ENCODE measurements around the gene OGFOD2. TPM values are rescaled to one million over a fixed set of nuclear protein-coding genes. Genes with fewer than 3 reads are reported as not detected.

Gene OGFOD2
- total RNA-seq, 1 donor from 2014 or later: 15.0 TPM

DNA sequence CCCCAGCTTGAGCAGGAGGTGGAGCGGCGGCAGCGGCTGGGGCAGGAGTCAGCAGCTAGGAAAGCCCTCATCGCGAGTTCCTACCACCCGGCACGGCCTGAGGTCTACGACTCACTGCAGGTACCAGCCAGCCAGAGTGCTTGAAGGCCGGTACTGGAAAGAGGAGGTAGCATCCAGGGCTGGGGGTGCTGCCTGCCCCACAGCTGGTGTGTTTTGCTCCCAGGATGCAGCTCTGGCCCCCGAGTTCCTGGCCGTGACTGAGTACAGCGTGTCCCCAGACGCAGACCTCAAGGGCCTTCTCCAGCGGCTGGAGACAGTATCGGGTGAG, 1.6 kb downstream of the OGFOD2 start:
- TF ChIP-seq, protein P1, sequence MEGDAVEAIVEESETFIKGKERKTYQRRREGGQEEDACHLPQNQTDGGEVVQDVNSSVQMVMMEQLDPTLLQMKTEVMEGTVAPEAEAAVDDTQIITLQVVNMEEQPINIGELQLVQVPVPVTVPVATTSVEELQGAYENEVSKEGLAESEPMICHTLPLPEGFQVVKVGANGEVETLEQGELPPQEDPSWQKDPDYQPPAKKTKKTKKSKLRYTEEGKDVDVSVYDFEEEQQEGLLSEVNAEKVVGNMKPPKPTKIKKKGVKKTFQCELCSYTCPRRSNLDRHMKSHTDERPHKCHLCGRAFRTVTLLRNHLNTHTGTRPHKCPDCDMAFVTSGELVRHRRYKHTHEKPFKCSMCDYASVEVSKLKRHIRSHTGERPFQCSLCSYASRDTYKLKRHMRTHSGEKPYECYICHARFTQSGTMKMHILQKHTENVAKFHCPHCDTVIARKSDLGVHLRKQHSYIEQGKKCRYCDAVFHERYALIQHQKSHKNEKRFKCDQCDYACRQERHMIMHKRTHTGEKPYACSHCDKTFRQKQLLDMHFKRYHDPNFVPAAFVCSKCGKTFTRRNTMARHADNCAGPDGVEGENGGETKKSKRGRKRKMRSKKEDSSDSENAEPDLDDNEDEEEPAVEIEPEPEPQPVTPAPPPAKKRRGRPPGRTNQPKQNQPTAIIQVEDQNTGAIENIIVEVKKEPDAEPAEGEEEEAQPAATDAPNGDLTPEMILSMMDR (IDR thresholded peaks at IDR 0.05; ENCODE audit: insufficient read depth, low read length, severe bottlenecking): no peak
- DNase-seq (ENCODE audit: low read depth) (no peak), FAIRE-seq (no peak)
- Histone ChIP-seq H3K4me3 (ENCODE audit: low read depth, low read length) (no peak overlapping the region), H3K27me3 (ENCODE audit: control insufficient read depth, insufficient read depth, low read length) (no peaks in the 10 kb centered on the region), H3K36me3 (ENCODE audit: control insufficient read depth, insufficient read depth, low read length) (peaks cover 6% of the 10 kb centered on the region)

DNA sequence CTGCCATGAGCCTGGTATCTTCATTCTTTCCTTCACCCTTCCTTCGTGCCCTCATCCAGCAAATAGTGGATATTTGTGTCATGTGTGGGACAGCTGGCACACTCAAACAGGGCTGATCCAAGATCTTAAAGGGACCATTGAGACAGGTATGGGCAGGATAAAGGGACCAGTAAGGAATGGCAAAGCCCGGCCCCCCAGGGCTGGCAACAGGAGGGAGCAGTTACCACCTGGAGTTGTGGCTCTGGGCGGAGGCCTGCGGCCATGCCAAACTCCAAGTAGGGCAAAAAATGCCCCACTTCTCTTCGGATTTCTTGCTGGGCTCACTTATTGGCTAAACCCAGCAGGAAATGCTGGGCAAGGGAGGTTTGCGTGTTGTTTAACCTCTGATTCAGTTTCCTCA, 2.1 kb downstream of the OGFOD2 start:
- TF ChIP-seq, protein P1 (IDR thresholded peaks at IDR 0.05; ENCODE audit: insufficient read depth, low read length, severe bottlenecking): no peak
- Histone ChIP-seq H3K36me3 (ENCODE audit: control insufficient read depth, insufficient read depth, low read length) (peaks cover 8% of the 10 kb centered on the region), H3K27me3 (ENCODE audit: control insufficient read depth, insufficient read depth, low read length) (no peaks in the 10 kb centered on the region), H3K4me3 (ENCODE audit: low read depth, low read length) (no peak overlapping the region)
- FAIRE-seq (no peak), DNase-seq (ENCODE audit: low read depth) (no peak)

DNA sequence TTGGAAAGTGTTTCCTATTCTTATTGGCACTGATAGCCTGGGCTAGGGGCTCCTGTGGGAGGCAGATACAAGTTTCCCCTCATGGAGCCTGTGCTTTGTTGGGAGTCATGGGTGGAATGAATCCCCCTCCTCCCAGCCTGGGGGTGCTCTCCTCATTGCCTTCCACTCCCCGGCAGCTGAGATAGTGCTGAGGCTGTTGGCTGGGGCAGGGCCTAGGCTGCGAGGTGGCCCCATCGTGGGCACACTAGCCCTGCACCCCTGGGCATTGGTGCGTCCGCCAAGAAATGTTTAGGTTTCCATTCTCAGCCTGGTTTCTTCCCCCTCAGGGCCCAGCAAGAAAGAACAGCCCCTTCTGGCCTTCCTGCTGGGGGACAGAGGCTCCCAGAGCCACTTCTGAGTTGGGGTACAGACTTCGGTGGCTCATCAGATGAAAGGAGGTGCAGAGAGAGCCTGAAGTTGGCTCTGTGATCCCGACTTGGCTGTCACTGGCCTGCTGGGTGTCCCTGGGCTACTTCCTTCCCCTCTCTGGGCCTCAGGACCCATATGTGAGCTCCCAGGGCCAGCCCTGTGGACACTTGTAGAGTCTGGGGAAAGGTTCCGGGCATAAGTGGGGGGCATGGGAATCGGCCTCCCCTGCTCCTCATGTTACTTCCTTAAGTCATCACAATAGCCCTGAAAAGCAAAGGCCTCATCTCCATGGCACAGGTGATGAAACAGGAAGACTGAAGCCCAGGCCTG, 2.8 kb downstream of the OGFOD2 start:
- no peak for FAIRE-seq
- TF ChIP-seq, protein P1 (IDR thresholded peaks at IDR 0.05; ENCODE audit: insufficient read depth, low read length, severe bottlenecking): no peak
- H3K4me3 ChIP-seq (ENCODE audit: low read depth, low read length): no peak overlapping the region
- H3K36me3 ChIP-seq (ENCODE audit: control insufficient read depth, insufficient read depth, low read length): peaks cover 12% of the 10 kb centered on the region
- DNase-seq (ENCODE audit: low read depth): no peak
- no peaks in the 10 kb centered on the region for H3K27me3 ChIP-seq (ENCODE audit: control insufficient read depth, insufficient read depth, low read length)

DNA sequence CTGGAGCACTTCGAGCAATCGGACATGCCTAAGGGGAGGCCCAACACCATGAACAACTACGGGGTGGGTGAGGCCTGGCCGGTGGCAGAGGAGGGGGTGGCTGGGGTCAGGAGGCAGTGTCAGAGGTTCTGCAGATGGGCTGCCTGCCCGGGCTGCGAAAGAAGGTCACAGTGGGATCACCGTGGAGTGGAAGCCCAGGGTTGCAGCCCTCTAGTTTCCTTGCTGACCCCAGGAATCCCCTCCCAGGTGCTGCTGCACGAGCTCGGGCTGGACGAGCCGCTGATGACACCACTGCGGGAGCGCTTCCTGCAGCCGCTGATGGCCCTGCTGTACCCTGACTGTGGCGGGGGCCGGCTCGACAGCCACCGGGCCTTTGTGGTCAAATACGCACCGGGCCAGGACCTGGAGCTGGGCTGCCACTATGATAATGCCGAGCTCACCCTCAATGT, 3.5 kb downstream of the OGFOD2 start:
- FAIRE-seq (no peak), DNase-seq (ENCODE audit: low read depth) (no peak)
- Histone ChIP-seq H3K4me3 (ENCODE audit: low read depth, low read length) (no peak overlapping the region), H3K27me3 (ENCODE audit: control insufficient read depth, insufficient read depth, low read length) (no peaks in the 10 kb centered on the region), H3K36me3 (ENCODE audit: control insufficient read depth, insufficient read depth, low read length) (peaks cover 16% of the 10 kb centered on the region)
- TF ChIP-seq, protein P1 (IDR thresholded peaks at IDR 0.05; ENCODE audit: insufficient read depth, low read length, severe bottlenecking): no peak

DNA sequence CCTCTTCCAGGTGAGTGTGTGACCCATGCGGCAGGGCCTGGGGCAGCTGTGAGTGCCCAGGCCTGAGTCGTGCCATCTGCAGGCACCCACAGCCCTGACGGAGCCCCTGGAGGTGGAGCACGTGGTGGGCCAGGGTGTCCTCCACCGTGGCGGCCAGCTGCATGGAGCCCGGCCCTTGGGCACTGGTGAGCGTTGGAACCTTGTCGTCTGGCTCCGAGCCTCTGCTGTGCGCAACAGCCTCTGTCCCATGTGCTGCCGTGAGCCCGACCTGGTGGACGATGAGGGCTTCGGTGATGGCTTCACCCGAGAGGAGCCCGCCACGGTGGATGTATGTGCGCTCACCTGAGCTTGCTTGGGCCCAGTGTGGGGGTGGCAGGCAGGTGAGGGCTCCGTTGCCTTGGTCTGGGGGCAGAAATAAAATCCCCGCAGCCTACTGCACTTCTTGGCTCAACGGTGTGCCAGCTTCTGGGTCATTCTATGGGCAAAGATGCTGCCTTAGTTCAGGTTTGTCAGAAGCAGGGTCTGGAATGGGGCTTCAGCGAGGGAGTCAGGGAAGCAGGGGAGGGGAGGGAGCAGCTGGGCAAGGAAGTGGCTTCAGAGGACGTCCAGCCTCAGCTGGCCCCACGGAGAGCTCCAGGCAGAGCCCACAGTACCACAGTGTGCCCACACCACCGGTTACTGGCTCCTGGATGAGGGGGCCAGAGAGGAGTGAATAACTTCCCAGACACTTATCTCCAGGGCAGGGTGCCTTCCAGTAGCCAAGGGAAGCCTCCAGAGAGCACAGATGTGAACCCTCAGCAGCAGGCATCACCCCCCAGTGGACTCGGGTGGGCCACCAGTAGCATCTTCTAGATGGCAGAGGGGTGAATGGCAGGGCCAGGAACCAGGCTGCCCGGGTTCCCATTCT, 4.2 kb downstream of the OGFOD2 start:
- no peak for DNase-seq (ENCODE audit: low read depth)

More for the DNA sequence above, 4.2 kb downstream of the OGFOD2 start:
- TF ChIP-seq, protein P1 (IDR thresholded peaks at IDR 0.05; ENCODE audit: insufficient read depth, low read length, severe bottlenecking): no peak
- Histone ChIP-seq H3K4me3 (ENCODE audit: low read depth, low read length) (peak overlapping the region; percentile 79), H3K36me3 (ENCODE audit: control insufficient read depth, insufficient read depth, low read length) (peaks cover 16% of the 10 kb centered on the region), H3K27me3 (ENCODE audit: control insufficient read depth, insufficient read depth, low read length) (no peaks in the 10 kb centered on the region)
- no peak for FAIRE-seq

Data from bronchial epithelial cell (primary cell).